K562 (cell line): ENCODE measurements around the gene GSTO2. TPM values are rescaled to one million over a fixed set of nuclear protein-coding genes. Genes with fewer than 3 reads are reported as not detected.

ENCODE experiments used
- ATAC-seq: fragments of 200-7000 bp; cut with Tn5 transposase; 3 replicates; pipeline ENCODE4 v1.9.1; 2020; ENCODE audit warnings: moderate library complexity
- BruUV-seq: library from RNA; stranded (reverse); fragments of 400-500 nt; replicated peaks from 2 replicates; lab custom pipeline; 2021; lab: Mats Ljungman, UMichigan
- CTCF ChIA-PET: fragments of 300-600 bp; formaldehyde crosslinking; extraction: SDS; loops from one replicate; lab custom pipeline; 2021; ENCODE audit warnings: low intra/inter-chr PET ratio; lab: Yijun Ruan, JAX
- POLR2A ChIA-PET: fragments of 300-600, 350-650 bp; sonication (Branson Sonifier 250); formaldehyde crosslinking; extraction: SDS; loops from one replicate; lab custom pipeline; 2021; ENCODE audit warnings: antibody characterized with exemption, inconsistent platforms; lab: Yijun Ruan, JAX
- DNase-seq, 4 experiments: peaks; one replicate each; pipeline versions ENCODE4 v3.0.0 to v3.0.0-alpha.2; 2011 to 2018; ENCODE audit warnings: low spot score in 3 of 4, mixed read lengths in 3 of 4; ENCODE audit errors: extremely low read depth in 1 of 4
- FAIRE-seq: peaks from 2 replicates; lab custom pipeline; 2011; peaks lifted over from hg19 to GRCh38; lab: Jason Lieb, UNC
- H2AFZ ChIP-seq: 2 replicates; pipeline ENCODE4 v1.6.0; 2011; ENCODE audit warnings: low read depth, low read length, control low read depth, inconsistent platforms
- H3K27ac ChIP-seq: fragments of 200-600 bp; 3 replicates; pipeline ENCODE4 v1.8.0; 2011; ENCODE audit warnings: low read depth, mild to moderate bottlenecking, control low read depth, inconsistent platforms, low read length, moderate library complexity, mixed read lengths; ENCODE audit errors: extremely low read depth
- H3K27me3 ChIP-seq, 2 experiments: fragments of 300-600 bp in 1 of 2; 2 replicates in 1 of 2; 3 replicates in 1 of 2; pipeline versions ENCODE4 v1.6.0 to v1.8.0; 2011; ENCODE audit warnings: inconsistent platforms in 2 of 2, low read length in 2 of 2, mild to moderate bottlenecking in 1 of 2, mixed read lengths in 1 of 2, moderate library complexity in 1 of 2; ENCODE audit not compliant: control insufficient read depth in 2 of 2, insufficient read depth in 2 of 2
- H3K36me3 ChIP-seq: fragments of 300-600 bp; 3 replicates; pipeline ENCODE4 v1.8.0; 2011; ENCODE audit warnings: mild to moderate bottlenecking, low read length, inconsistent platforms; ENCODE audit not compliant: control insufficient read depth, insufficient read depth
- H3K4me1 ChIP-seq, 2 experiments: fragments of 200-600 bp in 1 of 2; replicated peaks in 1 of 2; 2 replicates in 1 of 2; 3 replicates in 1 of 2; pipeline versions ENCODE4 v1.5.1 to v1.8.0; 2011; ENCODE audit warnings: inconsistent platforms in 2 of 2, low read length in 2 of 2, mild to moderate bottlenecking in 1 of 2, mixed read lengths in 1 of 2, moderate library complexity in 1 of 2; ENCODE audit not compliant: control insufficient read depth in 2 of 2, insufficient read depth in 2 of 2
- H3K4me2 ChIP-seq: 2 replicates; pipeline ENCODE4 v1.6.1; 2011; ENCODE audit warnings: low read length, control low read depth, inconsistent platforms, mixed read lengths; ENCODE audit not compliant: insufficient read depth
- H3K4me3 ChIP-seq: fragments of 200-600 bp; sonication (generic), shearing (Covaris generic); 2 replicates; pipeline ENCODE4 v1.5.1; 2016; ENCODE audit warnings: control low read depth, inconsistent platforms
- H3K79me2 ChIP-seq: fragments of 200-600 bp; 3 replicates; pipeline ENCODE4 v1.8.0; 2011; ENCODE audit warnings: low read length, inconsistent platforms; ENCODE audit not compliant: control insufficient read depth, insufficient read depth
- H3K9ac ChIP-seq, 2 experiments: 2 replicates each; pipeline versions ENCODE4 v1.6.0 to v1.6.1; 2011; ENCODE audit warnings: low read depth in 2 of 2, low read length in 2 of 2, control low read depth in 1 of 2, inconsistent platforms in 1 of 2, mild to moderate bottlenecking in 1 of 2, mixed read lengths in 1 of 2; ENCODE audit not compliant: insufficient read depth in 1 of 2
- H3K9me1 ChIP-seq: one replicate; pipeline ENCODE4 v1.6.0; 2011; ENCODE audit warnings: inconsistent platforms, mild to moderate bottlenecking, low read length, moderate library complexity; ENCODE audit not compliant: control insufficient read depth, insufficient read depth
- H3K9me3 ChIP-seq: replicated peaks from 2 replicates; pipeline ENCODE4 v1.5.1; 2011; ENCODE audit warnings: low read depth, low read length, inconsistent platforms; ENCODE audit not compliant: control insufficient read depth, insufficient read depth
- H4K20me1 ChIP-seq: replicated peaks from 2 replicates; pipeline ENCODE4 v1.6.1; 2011; ENCODE audit warnings: low read length, inconsistent platforms, mixed read lengths; ENCODE audit not compliant: control insufficient read depth, insufficient read depth
- FOXO4 ChIP-seq: fragments of 450-650 bp; formaldehyde crosslinking; IDR thresholded peaks from 2 replicates; pipeline ENCODE4 v1.4.0; 2020; ENCODE audit warnings: mild to moderate bottlenecking, moderate library complexity
- SIN3B ChIP-seq: fragments of 450-650 bp; IDR thresholded peaks from 2 replicates; pipeline ENCODE4 v1.6.1; 2017; ENCODE audit warnings: low read depth, mild to moderate bottlenecking, moderate library complexity
- TAF9B ChIP-seq: fragments of 450-650 bp; IDR thresholded peaks from 2 replicates; pipeline ENCODE4 v1.6.1; 2018; ENCODE audit warnings: mild to moderate bottlenecking; ENCODE audit not compliant: partially characterized antibody
- THAP12 ChIP-seq: fragments of 250-450 bp; sonication (Bioruptor Pico); IDR thresholded peaks from 2 replicates; pipeline ENCODE4 v1.9.0; 2021; ENCODE audit warnings: mild to moderate bottlenecking, inconsistent platforms
- WGBS: fragments of 100-300 bp; shearing (Covaris generic); methylation state at CpG from one replicate; pipeline ENCODE4 v1.1.6; 2016; ENCODE audit warnings: low coverage, mixed read lengths; ENCODE audit not compliant: insufficient coverage; ENCODE audit errors: missing lambda C conversion rate; 5-methylcytosine and 5-hydroxymethylcytosine counted together
- in situ Hi-C: fragments of 300-500 bp; cut with MboI; formaldehyde crosslinking; loops from 4 replicates; pipeline ENCODE4 v1.15.0; 2018; ENCODE audit warnings: inconsistent platforms, mixed read lengths
- intact Hi-C: fragments of 100-400 bp; cut with micrococcal nuclease; formaldehyde crosslinking; loops from 2 replicates; pipeline ENCODE4 v1.14.2; 2022
- polyA plus RNA-seq, 8 experiments: library from polyadenylated mRNA; depleted of rRNA in 4 of 8; stranded (reverse) in 5 of 8; unstranded in 3 of 8; fragments of >200 nt; fragmentation: Nextera tagmentation in 2 of 8; fragmentation: Illumina TruSeq in 1 of 8; extraction: Ambion mirVana in 2 of 8; extraction: Trizol in 1 of 8; gene quantifications; 2 replicates each; pipeline versions ENCODE4 v1.2.1 to v1.2.3, GENCODE V29; 2011 to 2014; ENCODE audit warnings: inconsistent platforms in 1 of 8, missing spikeins in 1 of 8
- total RNA-seq, 7 experiments: library from RNA; depleted of rRNA in 6 of 7; stranded (reverse); fragments of >200 nt in 6 of 7; fragmentation: Illumina TruSeq in 2 of 7; extraction: Trizol in 2 of 7; gene quantifications; 2 replicates each; pipeline versions ENCODE4 v1.2.1 to v1.2.3, GENCODE V29; 2011 to 2021; ENCODE audit warnings: low replicate concordance in 1 of 7
- TF ChIP-seq, protein P1 (sequence below): sonication (generic); formaldehyde crosslinking; IDR thresholded peaks from 2 replicates; pipeline ENCODE4 v1.8.0; 2023; ENCODE audit warnings: missing genetic modification reagents, mild to moderate bottlenecking, borderline replicate concordance
- TF ChIP-seq, protein P2 (sequence below): IDR thresholded peaks from 2 replicates; pipeline ENCODE4 v1.6.1; 2011; ENCODE audit not compliant: insufficient read length; ENCODE audit errors: extremely low read depth
- TF ChIP-seq, protein P3 (sequence below), 2 experiments: fragments of 450-650 bp in 1 of 2; IDR thresholded peaks; 2 replicates each; pipeline ENCODE4 v1.6.1; 2011 to 2017; ENCODE audit warnings: low read depth in 2 of 2, antibody characterized with exemption in 1 of 2, borderline replicate concordance in 1 of 2, low read length in 1 of 2, mild to moderate bottlenecking in 1 of 2, mixed read lengths in 1 of 2; ENCODE audit not compliant: control insufficient read depth in 1 of 2

The GSTO2 gene
- total and polyA plus RNA-seq, 9 of the 15 experiments (the other 6 are each of a cell fraction or from before 2014, with no cell fraction given) = 0.18 to 1.8 (median 0.90) TPM

- Histone ChIP-seq H3K27ac (no peak overlapping the region), H3K27me3 (no peaks in the 10 kb centered on the region), H3K9me3 (peaks cover 12% of the 10 kb centered on the region), H3K4me1 (peaks cover 11 to 21% of the 10 kb centered on the region in 2 experiments; a peak in 4 of 5 replicates), H3K4me2 (no peak overlapping the region), H4K20me1 (no peaks in the 10 kb centered on the region), H3K9me1 (no peaks in the 10 kb centered on the region), H3K79me2 (peaks cover 9% of the 10 kb centered on the region), H3K36me3 (no peaks in the 10 kb centered on the region), H3K9ac (no peak overlapping the region), H3K4me3 (no peak overlapping the region), H2AFZ (no peak overlapping the region)
- DNase-seq (no peak), ATAC-seq (no peak), FAIRE-seq (no peak)
- no TSS peak for BruUV-seq
- in situ Hi-C loops = no loop called here
- CTCF ChIA-PET = no interaction called here
- POLR2A ChIA-PET = no interaction called here
- intact Hi-C loops = no loop called here
- WGBS = 57% methylated on average over 1 of the region's 1 CpG
- TF ChIP-seq, protein P1, sequence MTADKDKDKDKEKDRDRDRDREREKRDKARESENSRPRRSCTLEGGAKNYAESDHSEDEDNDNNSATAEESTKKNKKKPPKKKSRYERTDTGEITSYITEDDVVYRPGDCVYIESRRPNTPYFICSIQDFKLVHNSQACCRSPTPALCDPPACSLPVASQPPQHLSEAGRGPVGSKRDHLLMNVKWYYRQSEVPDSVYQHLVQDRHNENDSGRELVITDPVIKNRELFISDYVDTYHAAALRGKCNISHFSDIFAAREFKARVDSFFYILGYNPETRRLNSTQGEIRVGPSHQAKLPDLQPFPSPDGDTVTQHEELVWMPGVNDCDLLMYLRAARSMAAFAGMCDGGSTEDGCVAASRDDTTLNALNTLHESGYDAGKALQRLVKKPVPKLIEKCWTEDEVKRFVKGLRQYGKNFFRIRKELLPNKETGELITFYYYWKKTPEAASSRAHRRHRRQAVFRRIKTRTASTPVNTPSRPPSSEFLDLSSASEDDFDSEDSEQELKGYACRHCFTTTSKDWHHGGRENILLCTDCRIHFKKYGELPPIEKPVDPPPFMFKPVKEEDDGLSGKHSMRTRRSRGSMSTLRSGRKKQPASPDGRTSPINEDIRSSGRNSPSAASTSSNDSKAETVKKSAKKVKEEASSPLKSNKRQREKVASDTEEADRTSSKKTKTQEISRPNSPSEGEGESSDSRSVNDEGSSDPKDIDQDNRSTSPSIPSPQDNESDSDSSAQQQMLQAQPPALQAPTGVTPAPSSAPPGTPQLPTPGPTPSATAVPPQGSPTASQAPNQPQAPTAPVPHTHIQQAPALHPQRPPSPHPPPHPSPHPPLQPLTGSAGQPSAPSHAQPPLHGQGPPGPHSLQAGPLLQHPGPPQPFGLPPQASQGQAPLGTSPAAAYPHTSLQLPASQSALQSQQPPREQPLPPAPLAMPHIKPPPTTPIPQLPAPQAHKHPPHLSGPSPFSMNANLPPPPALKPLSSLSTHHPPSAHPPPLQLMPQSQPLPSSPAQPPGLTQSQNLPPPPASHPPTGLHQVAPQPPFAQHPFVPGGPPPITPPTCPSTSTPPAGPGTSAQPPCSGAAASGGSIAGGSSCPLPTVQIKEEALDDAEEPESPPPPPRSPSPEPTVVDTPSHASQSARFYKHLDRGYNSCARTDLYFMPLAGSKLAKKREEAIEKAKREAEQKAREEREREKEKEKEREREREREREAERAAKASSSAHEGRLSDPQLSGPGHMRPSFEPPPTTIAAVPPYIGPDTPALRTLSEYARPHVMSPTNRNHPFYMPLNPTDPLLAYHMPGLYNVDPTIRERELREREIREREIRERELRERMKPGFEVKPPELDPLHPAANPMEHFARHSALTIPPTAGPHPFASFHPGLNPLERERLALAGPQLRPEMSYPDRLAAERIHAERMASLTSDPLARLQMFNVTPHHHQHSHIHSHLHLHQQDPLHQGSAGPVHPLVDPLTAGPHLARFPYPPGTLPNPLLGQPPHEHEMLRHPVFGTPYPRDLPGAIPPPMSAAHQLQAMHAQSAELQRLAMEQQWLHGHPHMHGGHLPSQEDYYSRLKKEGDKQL = no peak
- TF ChIP-seq, protein P2, sequence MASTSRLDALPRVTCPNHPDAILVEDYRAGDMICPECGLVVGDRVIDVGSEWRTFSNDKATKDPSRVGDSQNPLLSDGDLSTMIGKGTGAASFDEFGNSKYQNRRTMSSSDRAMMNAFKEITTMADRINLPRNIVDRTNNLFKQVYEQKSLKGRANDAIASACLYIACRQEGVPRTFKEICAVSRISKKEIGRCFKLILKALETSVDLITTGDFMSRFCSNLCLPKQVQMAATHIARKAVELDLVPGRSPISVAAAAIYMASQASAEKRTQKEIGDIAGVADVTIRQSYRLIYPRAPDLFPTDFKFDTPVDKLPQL = no peak
- TF ChIP-seq TAF9B = no peak
- no peak for TF ChIP-seq FOXO4 (CRISPR knock-in tag)
- TF ChIP-seq SIN3B = no peak
- no peak for TF ChIP-seq THAP12
- TF ChIP-seq, protein P3, sequence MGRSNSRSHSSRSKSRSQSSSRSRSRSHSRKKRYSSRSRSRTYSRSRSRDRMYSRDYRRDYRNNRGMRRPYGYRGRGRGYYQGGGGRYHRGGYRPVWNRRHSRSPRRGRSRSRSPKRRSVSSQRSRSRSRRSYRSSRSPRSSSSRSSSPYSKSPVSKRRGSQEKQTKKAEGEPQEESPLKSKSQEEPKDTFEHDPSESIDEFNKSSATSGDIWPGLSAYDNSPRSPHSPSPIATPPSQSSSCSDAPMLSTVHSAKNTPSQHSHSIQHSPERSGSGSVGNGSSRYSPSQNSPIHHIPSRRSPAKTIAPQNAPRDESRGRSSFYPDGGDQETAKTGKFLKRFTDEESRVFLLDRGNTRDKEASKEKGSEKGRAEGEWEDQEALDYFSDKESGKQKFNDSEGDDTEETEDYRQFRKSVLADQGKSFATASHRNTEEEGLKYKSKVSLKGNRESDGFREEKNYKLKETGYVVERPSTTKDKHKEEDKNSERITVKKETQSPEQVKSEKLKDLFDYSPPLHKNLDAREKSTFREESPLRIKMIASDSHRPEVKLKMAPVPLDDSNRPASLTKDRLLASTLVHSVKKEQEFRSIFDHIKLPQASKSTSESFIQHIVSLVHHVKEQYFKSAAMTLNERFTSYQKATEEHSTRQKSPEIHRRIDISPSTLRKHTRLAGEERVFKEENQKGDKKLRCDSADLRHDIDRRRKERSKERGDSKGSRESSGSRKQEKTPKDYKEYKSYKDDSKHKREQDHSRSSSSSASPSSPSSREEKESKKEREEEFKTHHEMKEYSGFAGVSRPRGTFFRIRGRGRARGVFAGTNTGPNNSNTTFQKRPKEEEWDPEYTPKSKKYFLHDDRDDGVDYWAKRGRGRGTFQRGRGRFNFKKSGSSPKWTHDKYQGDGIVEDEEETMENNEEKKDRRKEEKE (IDR thresholded peaks at IDR 0.05; ENCODE audit: borderline replicate concordance in 1 of 2, control insufficient read depth in 1 of 2, low read depth in 2 of 2, low read length in 1 of 2) = no peak
Observed at GRCh38 chr10:104250371-104250770, 18.6 kb upstream of the GSTO2 start.
